GM19468 (cell line): Measurements from ENCODE around the gene PTPRN2.

Experiments
- ATAC-seq: cut with Tn5 transposase; IDR thresholded peaks from one replicate; pipeline ENCODE4 v1.9.1; 2021; ENCODE audit warnings: mild to moderate bottlenecking, moderate library complexity, moderate number of reproducible peaks; ENCODE audit not compliant: unreplicated experiment; ENCODE audit errors: extremely low read depth

PTPRN2 gene

GRCh38 chr7:157650801-157651200, 936.8 kb downstream of the PTPRN2 start:
- ATAC-seq = no peak

DNA sequence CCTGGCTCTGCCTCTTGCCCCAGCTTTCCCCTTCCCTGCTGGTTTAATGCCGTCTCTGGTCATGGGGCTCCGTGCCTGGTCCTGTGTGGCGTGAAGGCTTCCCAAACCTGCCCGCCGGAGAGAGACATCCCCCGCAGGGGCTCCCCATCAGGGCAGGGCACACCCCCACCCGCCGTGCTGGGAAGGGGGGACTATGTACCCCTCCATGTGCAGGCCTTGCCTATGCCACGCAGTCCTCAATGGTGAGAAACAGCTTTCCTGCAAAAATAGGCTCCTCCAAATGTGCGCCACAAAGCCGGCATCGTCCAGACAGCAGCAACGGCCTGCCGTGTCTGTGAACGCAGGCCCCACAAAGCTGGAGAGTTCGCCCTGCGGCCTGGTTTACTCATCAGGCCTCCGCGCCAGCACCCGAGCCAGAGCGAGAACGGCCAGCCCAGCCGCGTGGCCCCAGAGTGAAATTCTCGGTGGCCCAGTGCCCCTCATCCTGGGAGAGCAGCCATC, 937.4 kb downstream of the PTPRN2 start:
- ATAC-seq = no peak

DNA sequence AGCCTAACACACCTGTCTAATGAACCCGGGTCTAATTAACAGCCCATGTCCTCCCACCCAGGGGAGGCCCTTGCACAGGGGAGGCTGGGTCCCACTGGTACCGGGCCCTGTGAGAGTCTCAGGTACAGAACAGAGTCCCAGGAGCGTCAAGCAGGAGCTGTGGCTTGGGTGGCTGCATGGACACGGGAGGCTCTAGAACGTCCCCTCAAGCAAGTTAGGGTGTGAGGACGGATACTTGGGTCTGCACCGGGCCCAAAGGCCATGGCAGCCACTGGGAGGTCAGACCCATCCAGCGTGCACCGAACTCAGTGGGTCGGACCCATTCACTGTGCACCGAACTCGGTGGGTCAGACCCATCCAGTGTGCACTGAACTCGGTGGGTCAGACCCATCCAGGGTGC, 941.1 kb downstream of the PTPRN2 start:
- ATAC-seq = no peak

GRCh38 chr7:157645539-157645938, 942.1 kb downstream of the PTPRN2 start:
- no peak for ATAC-seq

DNA sequence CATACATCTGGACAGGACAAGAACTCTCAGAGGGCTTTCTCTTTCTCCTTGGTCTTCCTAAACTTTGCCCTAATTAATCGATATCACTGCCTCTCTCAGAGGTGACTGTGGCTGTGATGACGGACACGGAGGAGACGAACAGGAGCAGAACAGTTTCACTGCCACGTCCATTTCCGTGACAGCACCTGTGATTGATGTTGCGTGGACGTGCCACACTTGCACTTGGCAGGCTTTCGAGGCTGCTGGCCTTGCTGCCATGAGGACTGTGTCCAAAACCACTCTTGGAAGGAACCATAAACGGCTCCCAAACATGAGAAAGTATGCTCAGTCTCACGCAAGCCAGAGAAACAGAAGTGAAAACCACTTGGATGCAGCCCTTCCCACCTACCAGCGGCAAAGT, 942.7 kb downstream of the PTPRN2 start:
- ATAC-seq = no peak

GRCh38 chr7:157643525-157643970, 944.1 kb downstream of the PTPRN2 start:
- ATAC-seq = no peak

DNA sequence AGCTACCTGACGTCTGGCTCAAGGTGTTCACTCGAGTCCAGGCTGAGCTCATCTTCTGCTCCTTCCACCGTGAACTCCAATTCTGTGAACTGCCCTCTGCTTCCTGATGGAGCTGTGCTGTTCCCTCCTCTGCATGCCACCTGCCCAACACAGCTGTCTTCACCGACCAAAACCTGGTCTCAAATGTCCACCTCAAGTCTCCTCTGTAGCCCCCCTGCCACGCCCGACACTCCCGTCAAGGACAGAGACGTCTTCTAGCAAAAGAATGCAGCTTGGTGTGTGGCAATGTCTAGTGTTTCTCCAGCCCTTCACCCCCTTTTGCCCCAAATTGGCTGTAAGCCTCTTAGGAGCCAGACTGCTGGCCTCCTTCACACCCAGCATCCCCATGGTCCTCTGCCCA, 945.8 kb downstream of the PTPRN2 start:
- no peak for ATAC-seq

- ATAC-seq = no peak
These were observed 947.5 kb downstream of the PTPRN2 start for GRCh38 chr7:157640144-157640543.

DNA sequence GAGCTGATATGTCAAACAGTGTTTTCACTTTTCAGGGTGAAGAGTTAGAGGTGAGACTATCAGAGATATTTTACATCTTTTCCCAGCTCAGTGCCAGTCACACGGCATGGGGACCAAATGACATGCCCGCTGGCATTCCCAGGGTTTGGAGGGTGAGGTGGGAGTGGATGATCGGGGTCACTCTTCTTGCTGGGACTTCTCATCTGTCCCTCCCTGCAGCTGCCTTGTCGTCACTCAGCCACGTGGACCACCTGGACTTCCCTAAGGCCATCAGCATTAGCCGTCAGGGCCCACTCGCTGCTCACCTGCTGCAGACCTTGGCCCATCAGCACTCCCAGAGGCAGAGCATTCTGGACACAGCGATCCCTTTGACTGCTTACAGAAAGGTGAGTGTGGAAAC, 949.1 kb downstream of the PTPRN2 start:
- ATAC-seq = no peak

- ATAC-seq = no peak
These were observed 950.2 kb downstream of the PTPRN2 start for GRCh38 chr7:157637216-157637949.

DNA sequence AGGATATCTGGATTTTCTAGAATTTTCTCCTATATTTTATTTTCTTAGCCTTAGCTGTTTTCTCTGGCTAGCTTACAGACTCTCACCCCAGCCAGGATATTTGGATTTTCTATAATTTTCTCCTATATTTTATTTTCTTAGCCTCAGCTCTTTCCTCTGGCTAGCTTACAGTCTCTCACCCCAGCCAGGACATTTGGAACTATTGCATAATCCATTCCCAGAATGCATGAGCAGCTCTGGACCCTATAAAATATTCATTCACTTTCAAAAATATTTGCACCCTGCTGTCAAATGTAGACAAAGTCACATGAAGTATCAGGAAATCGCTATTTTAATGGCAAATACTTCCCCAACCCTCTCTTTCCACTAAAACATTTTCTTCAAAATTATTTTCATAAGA, 952.0 kb downstream of the PTPRN2 start:
- ATAC-seq = no peak

DNA sequence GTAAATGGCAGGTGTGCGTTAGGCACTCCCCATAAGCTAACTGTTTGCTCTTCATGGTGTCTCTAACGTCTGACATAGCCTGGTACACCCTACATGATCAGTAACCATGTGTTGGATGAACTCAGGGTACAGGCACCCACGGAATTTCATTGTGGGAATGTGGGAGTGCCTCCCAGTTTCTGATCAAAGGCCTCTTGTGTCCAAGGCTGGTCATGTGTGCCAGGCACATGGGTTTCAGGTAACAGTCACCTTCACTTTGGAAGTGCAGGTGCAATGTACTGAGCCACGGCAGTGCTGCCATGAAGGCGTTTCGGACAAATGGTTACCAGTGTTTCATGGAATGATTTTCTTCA, 952.5 kb downstream of the PTPRN2 start:
- no peak for ATAC-seq

GRCh38 chr7:157634401-157635147, 953.0 kb downstream of the PTPRN2 start:
- no peak for ATAC-seq

DNA sequence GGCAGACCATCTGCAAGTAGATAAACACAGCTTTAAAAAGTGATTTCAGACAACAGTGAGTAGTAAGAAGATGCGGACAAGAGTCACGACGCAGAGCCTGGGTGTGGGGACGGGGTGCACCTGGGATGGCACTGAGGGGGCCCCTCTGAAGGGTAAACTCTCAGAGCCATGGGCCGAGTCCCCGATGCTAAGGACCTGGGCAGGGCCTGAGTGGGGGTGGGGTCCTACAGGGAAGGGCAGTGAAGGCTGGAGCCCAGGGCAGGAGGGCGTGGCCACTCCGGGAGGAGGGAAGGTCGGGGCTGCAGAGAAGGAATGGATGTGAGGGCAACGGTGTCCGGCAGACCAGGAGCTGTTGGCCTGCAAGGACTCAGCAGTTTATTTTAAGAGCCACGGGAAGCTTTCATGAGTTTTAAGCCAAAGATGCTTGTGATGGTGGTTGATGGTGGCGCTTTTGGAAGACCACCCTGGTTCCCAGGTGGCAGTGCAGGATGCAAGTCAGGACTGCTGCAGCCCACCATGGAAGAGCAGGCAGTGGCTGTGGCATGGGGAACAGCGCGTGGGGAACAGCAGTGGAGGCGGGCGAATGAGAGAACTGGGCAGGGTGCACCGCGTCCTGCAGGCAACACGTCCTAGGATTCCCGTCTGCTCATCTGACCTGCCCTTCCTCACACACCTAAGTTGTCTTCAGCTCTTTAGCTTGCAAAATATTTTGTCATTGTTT, 954.0 kb downstream of the PTPRN2 start:
- ATAC-seq = no peak

DNA sequence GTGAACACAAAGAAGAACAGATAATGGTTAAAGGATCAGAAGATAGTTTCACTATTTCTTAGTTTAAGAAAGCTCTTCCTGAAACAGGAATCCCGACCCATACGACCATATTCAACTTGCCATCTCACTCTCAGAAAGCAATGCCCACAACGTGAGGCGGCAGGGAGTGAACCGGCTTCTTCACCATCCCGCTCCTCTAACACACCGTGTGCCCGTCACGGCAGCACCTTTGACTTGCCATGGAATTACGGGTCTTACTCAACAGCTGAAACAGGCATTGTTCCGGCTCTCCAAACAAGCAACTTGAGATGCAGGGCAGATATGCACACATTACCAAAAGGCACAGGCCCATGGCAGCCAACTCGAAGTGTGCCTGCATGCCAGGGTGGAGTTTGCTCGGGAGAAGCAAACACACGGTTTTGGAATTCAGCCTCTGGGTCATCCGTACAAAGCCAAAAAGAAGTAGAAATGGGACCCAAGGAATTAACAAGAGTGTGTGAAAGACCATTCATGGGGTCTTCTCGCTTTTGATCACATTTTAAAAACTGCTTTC, 957.2 kb downstream of the PTPRN2 start:
- ATAC-seq = no peak

DNA sequence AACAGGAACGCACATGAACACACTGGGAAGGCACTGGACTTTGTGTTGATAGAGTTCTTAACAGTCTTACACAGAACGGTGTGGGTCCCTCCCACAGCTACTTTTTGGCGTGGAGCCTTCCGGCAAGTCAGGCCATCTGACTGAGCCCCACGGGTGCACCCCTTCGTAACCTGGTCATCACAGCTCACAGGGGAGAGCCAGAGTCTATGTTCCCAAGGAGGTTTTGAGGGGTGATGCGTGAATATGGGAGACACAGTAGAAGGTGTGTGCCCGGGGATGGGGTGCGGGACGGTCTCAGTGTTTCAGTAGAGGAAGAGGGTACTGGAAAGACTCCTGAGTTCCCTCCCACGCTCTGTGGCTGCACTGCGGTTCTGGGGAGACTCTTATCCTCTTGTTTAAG, 959.2 kb downstream of the PTPRN2 start:
- no peak for ATAC-seq

GRCh38 chr7:157627646-157628045, 960.0 kb downstream of the PTPRN2 start:
- no peak for ATAC-seq

- ATAC-seq = no peak
These were observed 960.6 kb downstream of the PTPRN2 start for GRCh38 chr7:157627033-157627432.

DNA sequence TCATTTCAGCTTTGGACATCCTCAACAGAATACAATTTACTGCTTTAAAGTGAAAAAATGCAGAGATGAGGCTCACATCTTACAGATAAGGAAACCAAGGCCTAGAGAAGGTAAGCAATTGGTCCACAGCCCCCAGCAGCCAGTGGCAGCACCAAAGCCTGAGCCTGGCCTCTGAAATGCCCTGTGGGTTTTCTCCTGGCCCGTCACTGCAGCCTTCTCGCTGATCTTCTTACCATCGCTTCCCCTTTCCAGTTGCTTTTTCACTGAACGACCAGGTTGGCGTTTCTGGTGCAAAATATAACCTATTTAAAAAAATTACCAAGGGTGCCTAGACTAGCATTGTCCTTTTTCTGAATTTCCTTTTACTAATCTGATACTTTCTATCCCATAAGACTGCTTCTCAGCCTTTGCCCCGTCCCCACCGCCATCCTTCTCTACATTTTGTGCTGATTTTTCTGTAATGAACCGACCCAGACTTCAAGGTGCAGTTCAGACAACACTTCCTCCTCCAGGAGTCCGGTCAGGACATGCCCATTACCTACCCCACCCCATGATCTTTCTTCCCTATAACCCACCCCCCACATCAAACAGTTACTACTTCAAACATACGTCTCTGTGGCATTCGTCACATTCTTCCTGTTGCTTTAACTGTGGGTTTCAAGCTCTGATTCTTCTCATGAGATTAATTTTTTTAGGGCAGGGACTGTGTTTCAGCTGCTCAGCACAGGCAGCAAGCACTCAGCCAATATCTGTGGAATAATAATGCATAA, 961.5 kb downstream of the PTPRN2 start:
- no peak for ATAC-seq

GRCh38 chr7:157623556-157623955, 964.1 kb downstream of the PTPRN2 start:
- ATAC-seq = no peak
